Measurements from ENCODE around the gene KIZ. TPM values are rescaled to one million over a fixed set of nuclear protein-coding genes. Genes with fewer than 3 reads are reported as not detected.

The KIZ gene
- polyA plus RNA-seq, 1 donor = 12.9 TPM

- Histone ChIP-seq H3K4me1 (ENCODE audit: control insufficient read depth, insufficient read depth, low read length) (no peaks in the 10 kb centered on the region), H3K36me3 (ENCODE audit: control insufficient read depth, insufficient read depth, low read length) (no peaks in the 10 kb centered on the region), H3K9me3 (ENCODE audit: control insufficient read depth, low read depth, low read length) (no peaks in the 10 kb centered on the region), H3K4me3 (ENCODE audit: low read length) (no peak overlapping the region), H3K27me3 (ENCODE audit: control insufficient read depth, insufficient read depth, low read length) (no peaks in the 10 kb centered on the region), H3K27ac (ENCODE audit: low read length) (no peak overlapping the region)
- no CpG with 5 or more reads among the region's 5 CpGs for WGBS (ENCODE audit: insufficient coverage, low lambda C conversion rate)
- no peak for DNase-seq
Observed at GRCh38 chr20:21191839-21192238, 66.0 kb downstream of the KIZ start.

- H3K27me3 ChIP-seq (ENCODE audit: control insufficient read depth, insufficient read depth, low read length) = no peaks in the 10 kb centered on the region
- H3K9me3 ChIP-seq (ENCODE audit: control insufficient read depth, low read depth, low read length) = no peaks in the 10 kb centered on the region
- DNase-seq = no peak
- 77% methylated on average over 2 of the region's 2 CpGs for WGBS (ENCODE audit: insufficient coverage, low lambda C conversion rate)
- H3K4me3 ChIP-seq (ENCODE audit: low read length) = no peak overlapping the region
- no peaks in the 10 kb centered on the region for H3K4me1 ChIP-seq (ENCODE audit: control insufficient read depth, insufficient read depth, low read length)
- H3K27ac ChIP-seq (ENCODE audit: low read length) = no peak overlapping the region
- H3K36me3 ChIP-seq (ENCODE audit: control insufficient read depth, insufficient read depth, low read length) = peaks cover 4% of the 10 kb centered on the region
Observed at GRCh38 chr20:21202259-21202658, 76.4 kb downstream of the KIZ start.

GRCh38 chr20:21203088-21203656 lies 77.3 kb downstream of the KIZ start:
- DNase-seq = no peak
- 95% methylated on average over 2 of the region's 4 CpGs for WGBS (ENCODE audit: insufficient coverage, low lambda C conversion rate)
- Histone ChIP-seq H3K27ac (ENCODE audit: low read length) (no peak overlapping the region), H3K4me1 (ENCODE audit: control insufficient read depth, insufficient read depth, low read length) (no peaks in the 10 kb centered on the region), H3K9me3 (ENCODE audit: control insufficient read depth, low read depth, low read length) (no peaks in the 10 kb centered on the region), H3K27me3 (ENCODE audit: control insufficient read depth, insufficient read depth, low read length) (no peaks in the 10 kb centered on the region), H3K4me3 (ENCODE audit: low read length) (no peak overlapping the region), H3K36me3 (ENCODE audit: control insufficient read depth, insufficient read depth, low read length) (peaks cover 4% of the 10 kb centered on the region)

GRCh38 chr20:21206584-21206983 lies 80.7 kb downstream of the KIZ start:
- WGBS (ENCODE audit: insufficient coverage, low lambda C conversion rate) = 100% methylated on average over 2 of the region's 3 CpGs
- Histone ChIP-seq H3K4me3 (ENCODE audit: low read length) (no peak overlapping the region), H3K27ac (ENCODE audit: low read length) (no peak overlapping the region)

GRCh38 chr20:21208999-21209398 lies 83.1 kb downstream of the KIZ start:
- H3K4me3 ChIP-seq (ENCODE audit: low read length) = no peak overlapping the region
- DNase-seq = no peak
- 40% methylated on average over 1 of the region's 3 CpGs for WGBS (ENCODE audit: insufficient coverage, low lambda C conversion rate)
- no peaks in the 10 kb centered on the region for H3K9me3 ChIP-seq (ENCODE audit: control insufficient read depth, low read depth, low read length)
- H3K27ac ChIP-seq (ENCODE audit: low read length) = no peak overlapping the region
- H3K27me3 ChIP-seq (ENCODE audit: control insufficient read depth, insufficient read depth, low read length) = no peaks in the 10 kb centered on the region
- peaks cover 4% of the 10 kb centered on the region for H3K36me3 ChIP-seq (ENCODE audit: control insufficient read depth, insufficient read depth, low read length)
- no peaks in the 10 kb centered on the region for H3K4me1 ChIP-seq (ENCODE audit: control insufficient read depth, insufficient read depth, low read length)

More at GRCh38 chr20:21206584-21206983, 80.7 kb downstream of the KIZ start:
- H3K27me3 ChIP-seq (ENCODE audit: control insufficient read depth, insufficient read depth, low read length) = no peaks in the 10 kb centered on the region
- H3K4me1 ChIP-seq (ENCODE audit: control insufficient read depth, insufficient read depth, low read length) = no peaks in the 10 kb centered on the region
- DNase-seq = no peak
- peaks cover 4% of the 10 kb centered on the region for H3K36me3 ChIP-seq (ENCODE audit: control insufficient read depth, insufficient read depth, low read length)
- H3K9me3 ChIP-seq (ENCODE audit: control insufficient read depth, low read depth, low read length) = no peaks in the 10 kb centered on the region

- no peaks in the 10 kb centered on the region for H3K4me1 ChIP-seq (ENCODE audit: control insufficient read depth, insufficient read depth, low read length)
- H3K27me3 ChIP-seq (ENCODE audit: control insufficient read depth, insufficient read depth, low read length) = no peaks in the 10 kb centered on the region
- H3K27ac ChIP-seq (ENCODE audit: low read length) = no peak overlapping the region
- H3K36me3 ChIP-seq (ENCODE audit: control insufficient read depth, insufficient read depth, low read length) = peaks cover 4% of the 10 kb centered on the region
- WGBS (ENCODE audit: insufficient coverage, low lambda C conversion rate) = 100% methylated on average over 1 of the region's 1 CpG
- no peak for DNase-seq
- no peaks in the 10 kb centered on the region for H3K9me3 ChIP-seq (ENCODE audit: control insufficient read depth, low read depth, low read length)
- no peak overlapping the region for H3K4me3 ChIP-seq (ENCODE audit: low read length)
Observed at GRCh38 chr20:21209668-21210067, 83.8 kb downstream of the KIZ start.

- H3K4me1 ChIP-seq (ENCODE audit: control insufficient read depth, insufficient read depth, low read length) = no peaks in the 10 kb centered on the region
- 100% methylated on average over 1 of the region's 2 CpGs for WGBS (ENCODE audit: insufficient coverage, low lambda C conversion rate)
- H3K27me3 ChIP-seq (ENCODE audit: control insufficient read depth, insufficient read depth, low read length) = no peaks in the 10 kb centered on the region
- DNase-seq = no peak
- no peaks in the 10 kb centered on the region for H3K9me3 ChIP-seq (ENCODE audit: control insufficient read depth, low read depth, low read length)
- H3K36me3 ChIP-seq (ENCODE audit: control insufficient read depth, insufficient read depth, low read length) = no peaks in the 10 kb centered on the region
- H3K4me3 ChIP-seq (ENCODE audit: low read length) = no peak overlapping the region
- no peak overlapping the region for H3K27ac ChIP-seq (ENCODE audit: low read length)
Observed at GRCh38 chr20:21213691-21214090, 87.8 kb downstream of the KIZ start.

GRCh38 chr20:21214431-21214830 lies 88.5 kb downstream of the KIZ start:
- H3K4me1 ChIP-seq (ENCODE audit: control insufficient read depth, insufficient read depth, low read length) = no peaks in the 10 kb centered on the region
- no peak for DNase-seq
- no peaks in the 10 kb centered on the region for H3K27me3 ChIP-seq (ENCODE audit: control insufficient read depth, insufficient read depth, low read length)
- no peak overlapping the region for H3K4me3 ChIP-seq (ENCODE audit: low read length)
- no peaks in the 10 kb centered on the region for H3K9me3 ChIP-seq (ENCODE audit: control insufficient read depth, low read depth, low read length)
- no CpG with 5 or more reads among the region's 1 CpG for WGBS (ENCODE audit: insufficient coverage, low lambda C conversion rate)
- no peaks in the 10 kb centered on the region for H3K36me3 ChIP-seq (ENCODE audit: control insufficient read depth, insufficient read depth, low read length)
- no peak overlapping the region for H3K27ac ChIP-seq (ENCODE audit: low read length)

GRCh38 chr20:21219686-21220085 lies 93.8 kb downstream of the KIZ start:
- Histone ChIP-seq H3K4me3 (ENCODE audit: low read length) (no peak overlapping the region), H3K27ac (ENCODE audit: low read length) (no peak overlapping the region), H3K9me3 (ENCODE audit: control insufficient read depth, low read depth, low read length) (no peaks in the 10 kb centered on the region), H3K4me1 (ENCODE audit: control insufficient read depth, insufficient read depth, low read length) (no peaks in the 10 kb centered on the region), H3K36me3 (ENCODE audit: control insufficient read depth, insufficient read depth, low read length) (no peaks in the 10 kb centered on the region), H3K27me3 (ENCODE audit: control insufficient read depth, insufficient read depth, low read length) (no peaks in the 10 kb centered on the region)
- no CpG with 5 or more reads among the region's 3 CpGs for WGBS (ENCODE audit: insufficient coverage, low lambda C conversion rate)
- no peak for DNase-seq

GRCh38 chr20:21224217-21224616 lies 98.3 kb downstream of the KIZ start:
- no peak for DNase-seq
- Histone ChIP-seq H3K27ac (ENCODE audit: low read length) (no peak overlapping the region), H3K9me3 (ENCODE audit: control insufficient read depth, low read depth, low read length) (no peaks in the 10 kb centered on the region), H3K36me3 (ENCODE audit: control insufficient read depth, insufficient read depth, low read length) (no peaks in the 10 kb centered on the region), H3K27me3 (ENCODE audit: control insufficient read depth, insufficient read depth, low read length) (no peaks in the 10 kb centered on the region), H3K4me1 (ENCODE audit: control insufficient read depth, insufficient read depth, low read length) (no peaks in the 10 kb centered on the region), H3K4me3 (ENCODE audit: low read length) (no peak overlapping the region)
- no CpG with 5 or more reads among the region's 4 CpGs for WGBS (ENCODE audit: insufficient coverage, low lambda C conversion rate)

- Histone ChIP-seq H3K4me3 (ENCODE audit: low read length) (no peak overlapping the region), H3K36me3 (ENCODE audit: control insufficient read depth, insufficient read depth, low read length) (peaks cover 5% of the 10 kb centered on the region), H3K4me1 (ENCODE audit: control insufficient read depth, insufficient read depth, low read length) (no peaks in the 10 kb centered on the region), H3K27ac (ENCODE audit: low read length) (no peak overlapping the region), H3K9me3 (ENCODE audit: control insufficient read depth, low read depth, low read length) (no peaks in the 10 kb centered on the region), H3K27me3 (ENCODE audit: control insufficient read depth, insufficient read depth, low read length) (no peaks in the 10 kb centered on the region)
- WGBS (ENCODE audit: insufficient coverage, low lambda C conversion rate) = 92% methylated on average over 4 of the region's 6 CpGs
- no peak for DNase-seq
Observed at GRCh38 chr20:21225215-21225947, 99.5 kb downstream of the KIZ start.
